Measurements from ENCODE around the gene CCDC142.

CCDC142 gene

GRCh38 chr2:74441690-74442482 is 40.9 kb downstream of the CCDC142 start, which contains the start of gene RTKN:
Gene RTKN (minus strand): TSS chr2:74441937. CDS start chr2:74441816, 121 bp downstream.
- Histone ChIP-seq H3K4me1 (ENCODE audit: insufficient read depth, low read length) (peaks cover 29% of the 10 kb centered on the region), H3K27me3 (ENCODE audit: insufficient read depth, low read length) (peaks cover 24% of the 10 kb centered on the region; the same call in 1 of the 2 replicates), H3K9me3 (ENCODE audit: insufficient read depth, low read depth, low read length) (no peaks in the 10 kb centered on the region), H3K27ac (ENCODE audit: low read length) (peak within 1 kb of the TSS; percentile 67), H3K36me3 (ENCODE audit: insufficient read depth, low read depth, low read length) (peaks cover 6% of the 10 kb centered on the region; the same call in 1 of the 2 replicates), H3K9ac (ENCODE audit: low read depth, low read length) (peak within 1 kb of the TSS; percentile 92), H3K4me3 (ENCODE audit: low read length) (peak within 1 kb of the TSS; percentile 94)

- Histone ChIP-seq H3K4me1 (ENCODE audit: insufficient read depth, low read length) (peaks cover 32% of the 10 kb centered on the region), H3K27ac (ENCODE audit: low read length) (peak overlapping the region; percentile 67), H3K9me3 (ENCODE audit: insufficient read depth, low read depth, low read length) (no peaks in the 10 kb centered on the region), H3K36me3 (ENCODE audit: insufficient read depth, low read depth, low read length) (peaks cover 6% of the 10 kb centered on the region; the same call in 1 of the 2 replicates), H3K27me3 (ENCODE audit: insufficient read depth, low read length) (peaks cover 24% of the 10 kb centered on the region; the same call in 1 of the 2 replicates), H3K9ac (ENCODE audit: low read depth, low read length) (peak overlapping the region; percentile 92), H3K4me3 (ENCODE audit: low read length) (peak overlapping the region; percentile 94)
Observed at GRCh38 chr2:74441170-74441689, 41.6 kb downstream of the CCDC142 start.

- peaks cover 24% of the 10 kb centered on the region; the same call in 1 of the 2 replicates for H3K27me3 ChIP-seq (ENCODE audit: insufficient read depth, low read length)
- H3K27ac ChIP-seq (ENCODE audit: low read length): peak overlapping the region; percentile 67
- H3K9me3 ChIP-seq (ENCODE audit: insufficient read depth, low read depth, low read length): no peaks in the 10 kb centered on the region
- peaks cover 32% of the 10 kb centered on the region for H3K4me1 ChIP-seq (ENCODE audit: insufficient read depth, low read length)
- peaks cover 6% of the 10 kb centered on the region; the same call in 1 of the 2 replicates for H3K36me3 ChIP-seq (ENCODE audit: insufficient read depth, low read depth, low read length)
- H3K9ac ChIP-seq (ENCODE audit: low read depth, low read length): peak overlapping the region; percentile 92
- peak overlapping the region; percentile 94 for H3K4me3 ChIP-seq (ENCODE audit: low read length)
Observed at GRCh38 chr2:74440378-74441169, 42.2 kb downstream of the CCDC142 start.

DNA sequence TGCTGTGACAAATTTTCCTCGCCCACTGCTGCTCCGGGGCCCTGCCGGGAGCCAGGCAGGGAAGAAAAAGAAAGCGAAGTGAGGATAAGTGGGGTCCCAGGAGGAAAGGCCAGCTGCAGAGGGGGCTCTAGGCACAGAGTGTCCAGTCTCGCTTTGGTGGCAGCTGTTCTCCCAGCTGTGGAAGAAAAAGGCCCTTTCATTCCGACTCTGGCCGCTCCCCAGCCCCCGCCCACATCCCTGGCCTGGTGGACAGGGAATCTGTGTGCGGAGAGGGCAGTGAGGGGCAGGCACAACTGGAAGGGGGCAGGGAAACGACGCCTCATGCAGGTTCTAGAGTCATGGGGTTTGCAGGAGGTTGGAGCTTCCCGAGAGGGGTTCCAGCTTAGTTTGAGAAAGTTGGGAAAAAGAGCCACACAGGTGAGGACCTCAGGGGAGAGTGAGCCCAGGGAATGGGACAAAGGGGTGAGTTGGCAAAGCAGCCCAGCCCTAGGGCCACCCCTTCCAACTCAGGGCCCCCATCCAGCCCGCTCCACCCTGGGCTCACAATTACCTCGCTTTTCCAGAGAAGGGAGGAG is 42.9 kb downstream of the CCDC142 start:
- Histone ChIP-seq H3K27me3 (ENCODE audit: insufficient read depth, low read length) (peaks cover 24% of the 10 kb centered on the region; the same call in 1 of the 2 replicates), H3K4me1 (ENCODE audit: insufficient read depth, low read length) (peaks cover 32% of the 10 kb centered on the region), H3K9ac (ENCODE audit: low read depth, low read length) (peak overlapping the region; percentile 92), H3K27ac (ENCODE audit: low read length) (peak overlapping the region; percentile 67), H3K4me3 (ENCODE audit: low read length) (peak overlapping the region; percentile 94), H3K36me3 (ENCODE audit: insufficient read depth, low read depth, low read length) (peaks cover 6% of the 10 kb centered on the region; the same call in 1 of the 2 replicates), H3K9me3 (ENCODE audit: insufficient read depth, low read depth, low read length) (no peaks in the 10 kb centered on the region)

DNA sequence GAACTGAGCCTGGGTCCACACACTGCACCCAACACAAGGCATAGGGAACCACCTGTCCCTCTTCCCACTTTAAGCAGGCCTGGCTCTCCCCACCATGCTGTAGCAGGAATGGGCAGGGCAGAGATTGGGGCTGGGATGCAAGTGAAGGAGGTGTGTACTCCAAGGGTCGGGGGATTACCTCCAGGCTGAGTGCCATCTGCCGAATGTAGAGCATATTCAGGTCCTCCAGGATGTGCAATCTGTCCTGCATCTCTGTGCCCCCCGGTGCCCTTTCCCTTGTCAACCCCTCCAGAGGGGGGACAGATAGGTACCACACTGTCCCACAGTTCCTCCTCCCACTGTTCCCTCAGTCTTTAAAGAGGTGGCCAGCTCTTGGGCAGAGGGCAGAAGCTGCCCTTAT is 43.4 kb downstream of the CCDC142 start:
- Histone ChIP-seq H3K9me3 (ENCODE audit: insufficient read depth, low read depth, low read length) (no peaks in the 10 kb centered on the region), H3K9ac (ENCODE audit: low read depth, low read length) (peak overlapping the region; percentile 92; the same call in 1 of the 2 replicates), H3K27me3 (ENCODE audit: insufficient read depth, low read length) (peaks cover 20% of the 10 kb centered on the region; the same call in 1 of the 2 replicates), H3K4me3 (ENCODE audit: low read length) (peak overlapping the region; percentile 94), H3K4me1 (ENCODE audit: insufficient read depth, low read length) (peaks cover 32% of the 10 kb centered on the region), H3K27ac (ENCODE audit: low read length) (no peak overlapping the region), H3K36me3 (ENCODE audit: insufficient read depth, low read depth, low read length) (peaks cover 6% of the 10 kb centered on the region; the same call in 1 of the 2 replicates)

DNA sequence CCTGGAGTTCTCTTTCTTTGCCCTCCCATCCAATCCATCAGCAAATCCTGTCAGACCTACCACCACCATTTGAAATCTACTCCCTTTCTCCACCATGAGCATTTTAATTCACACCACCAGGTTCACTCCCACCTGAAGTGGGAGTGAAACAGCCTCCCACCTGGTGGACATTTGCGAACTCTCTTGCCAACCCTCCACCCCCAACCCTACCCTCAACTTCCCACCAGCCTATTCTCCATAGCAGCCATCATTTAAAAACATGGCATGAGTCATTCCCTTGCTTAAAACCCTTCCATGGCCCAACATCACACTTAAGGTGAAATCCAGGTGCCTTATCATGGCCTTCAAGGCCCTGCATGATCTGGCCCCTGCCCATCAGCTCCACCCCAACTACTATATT is 44.5 kb downstream of the CCDC142 start:
- H3K4me3 ChIP-seq (ENCODE audit: low read length): peak overlapping the region; percentile 7; the same call in 1 of the 2 replicates

DNA sequence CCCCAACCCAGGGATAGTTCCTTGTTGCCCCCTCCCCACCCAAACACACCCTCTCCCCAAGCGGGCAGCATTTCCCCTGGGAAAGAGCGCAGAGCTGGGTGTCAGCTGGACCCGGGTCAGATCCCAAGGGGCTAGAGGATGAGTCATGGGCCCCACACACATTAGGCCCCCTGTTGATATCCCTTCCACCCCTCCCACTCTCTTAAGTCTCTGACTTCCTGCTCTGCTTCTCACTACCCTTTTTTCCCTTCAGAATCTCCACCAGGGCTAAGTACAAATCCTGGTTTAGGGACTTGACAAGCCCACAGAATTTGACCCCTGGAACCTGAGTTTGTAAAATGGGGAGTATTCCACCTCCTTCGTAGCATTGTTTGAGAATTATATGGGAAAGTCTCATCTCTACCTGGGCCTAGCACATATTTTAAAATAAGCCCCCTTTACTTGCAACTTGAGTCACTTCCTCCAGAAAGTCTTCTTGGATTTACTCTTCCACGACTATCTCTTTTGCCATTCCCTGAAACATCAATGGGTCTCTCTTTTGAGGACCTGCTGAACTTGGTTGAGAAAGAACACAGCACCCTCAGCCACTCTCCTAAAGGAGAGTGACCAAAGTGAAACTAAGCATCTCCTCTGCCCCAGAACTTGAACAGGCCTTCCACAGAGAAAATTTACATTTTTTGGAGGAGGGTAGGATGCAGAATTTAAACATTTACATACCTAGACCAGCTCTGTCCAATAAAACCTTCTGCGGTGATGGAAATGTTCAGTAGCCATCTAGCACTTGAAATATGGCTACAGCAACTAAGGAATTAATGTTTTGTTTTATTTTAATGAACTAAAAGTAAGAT is 45.7 kb downstream of the CCDC142 start:
- Histone ChIP-seq H3K36me3 (ENCODE audit: insufficient read depth, low read depth, low read length) (peaks cover 12% of the 10 kb centered on the region), H3K9me3 (ENCODE audit: insufficient read depth, low read depth, low read length) (no peaks in the 10 kb centered on the region), H3K4me1 (ENCODE audit: insufficient read depth, low read length) (peaks cover 32% of the 10 kb centered on the region), H3K27ac (ENCODE audit: low read length) (no peak overlapping the region), H3K4me3 (ENCODE audit: low read length) (peak overlapping the region; percentile 5; the same call in 1 of the 2 replicates), H3K27me3 (ENCODE audit: insufficient read depth, low read length) (peaks cover 10% of the 10 kb centered on the region; the same call in 1 of the 2 replicates), H3K9ac (ENCODE audit: low read depth, low read length) (no peak overlapping the region)

More for the DNA sequence above, 44.5 kb downstream of the CCDC142 start:
- peaks cover 6% of the 10 kb centered on the region; the same call in 1 of the 2 replicates for H3K36me3 ChIP-seq (ENCODE audit: insufficient read depth, low read depth, low read length)
- H3K9ac ChIP-seq (ENCODE audit: low read depth, low read length): no peak overlapping the region
- no peaks in the 10 kb centered on the region for H3K9me3 ChIP-seq (ENCODE audit: insufficient read depth, low read depth, low read length)
- H3K4me1 ChIP-seq (ENCODE audit: insufficient read depth, low read length): peaks cover 32% of the 10 kb centered on the region
- no peak overlapping the region for H3K27ac ChIP-seq (ENCODE audit: low read length)
- H3K27me3 ChIP-seq (ENCODE audit: insufficient read depth, low read length): peaks cover 15% of the 10 kb centered on the region; the same call in 1 of the 2 replicates

DNA sequence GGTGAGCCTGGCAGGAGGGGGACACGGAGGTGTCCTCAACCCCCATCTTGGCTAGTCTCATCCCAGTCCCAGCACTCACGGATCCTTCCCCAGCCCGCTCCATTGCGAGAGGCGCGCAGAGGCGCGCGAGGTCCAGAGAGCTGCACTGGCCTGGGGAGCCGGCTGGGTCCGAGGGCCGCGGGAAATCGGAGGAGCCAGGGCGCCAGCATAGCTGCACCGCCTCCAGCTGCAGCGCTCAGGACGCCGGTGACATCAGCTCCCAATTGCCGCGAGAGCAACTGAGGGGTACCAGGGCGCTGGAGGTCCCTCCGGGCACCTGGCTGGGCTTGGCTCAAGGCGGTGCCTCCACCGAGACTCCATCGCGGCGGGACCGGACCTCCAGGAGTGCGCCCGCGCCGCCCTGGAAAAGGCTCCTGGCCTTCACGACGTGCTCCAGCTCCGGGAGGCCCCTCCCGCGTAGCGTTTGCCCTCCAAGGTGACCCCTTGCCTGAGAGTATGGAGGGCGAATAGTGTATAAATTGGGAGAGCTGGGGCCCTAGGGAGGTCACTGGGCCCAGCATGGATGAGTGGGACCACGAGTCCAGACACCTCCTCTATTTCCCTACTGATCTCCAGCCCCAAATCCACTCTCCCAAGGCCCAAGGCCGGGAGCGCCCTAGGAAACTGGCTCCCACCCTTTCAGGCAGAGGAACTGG is 46.5 kb downstream of the CCDC142 start:
- peaks cover 2% of the 10 kb centered on the region; the same call in 1 of the 2 replicates for H3K27me3 ChIP-seq (ENCODE audit: insufficient read depth, low read length)
- no peak overlapping the region for H3K9ac ChIP-seq (ENCODE audit: low read depth, low read length)
- no peak overlapping the region for H3K27ac ChIP-seq (ENCODE audit: low read length)
- H3K4me1 ChIP-seq (ENCODE audit: insufficient read depth, low read length): peaks cover 32% of the 10 kb centered on the region
- H3K36me3 ChIP-seq (ENCODE audit: insufficient read depth, low read depth, low read length): peaks cover 20% of the 10 kb centered on the region
- H3K4me3 ChIP-seq (ENCODE audit: low read length): 0 out of 2 replicates have a peak overlapping the region, but pooled peaks have one; percentile 5
- no peaks in the 10 kb centered on the region for H3K9me3 ChIP-seq (ENCODE audit: insufficient read depth, low read depth, low read length)

GRCh38 chr2:74430502-74430901 is 52.3 kb downstream of the CCDC142 start:
- Histone ChIP-seq H3K4me1 (ENCODE audit: insufficient read depth, low read length) (no peaks in the 10 kb centered on the region), H3K9ac (ENCODE audit: low read depth, low read length) (no peak overlapping the region), H3K36me3 (ENCODE audit: insufficient read depth, low read depth, low read length) (peaks cover 71% of the 10 kb centered on the region), H3K27me3 (ENCODE audit: insufficient read depth, low read length) (no peaks in the 10 kb centered on the region), H3K27ac (ENCODE audit: low read length) (no peak overlapping the region), H3K9me3 (ENCODE audit: insufficient read depth, low read depth, low read length) (no peaks in the 10 kb centered on the region), H3K4me3 (ENCODE audit: low read length) (no peak overlapping the region)
